Hippocampal formation (tissue), 2 donors: ENCODE measurements around the gene DMTF1.
"Not testable (repeated sequence)": the region's sequence is repeated elsewhere in the genome, so short reads cannot be mapped to it uniquely, and the experiment has no call there.

Source experiments
- DNase-seq, 2 donors: peaks; one replicate each; lab custom pipeline; 2025; lab: John Stamatoyannopoulos, UW

DMTF1 gene

GRCh38 chr7:87225696-87226095 lies 73.4 kb downstream of the DMTF1 start:
- DNase-seq: no peak

- DNase-seq: no peak
Observed at GRCh38 chr7:87226495-87226894, 74.2 kb downstream of the DMTF1 start.

DNA sequence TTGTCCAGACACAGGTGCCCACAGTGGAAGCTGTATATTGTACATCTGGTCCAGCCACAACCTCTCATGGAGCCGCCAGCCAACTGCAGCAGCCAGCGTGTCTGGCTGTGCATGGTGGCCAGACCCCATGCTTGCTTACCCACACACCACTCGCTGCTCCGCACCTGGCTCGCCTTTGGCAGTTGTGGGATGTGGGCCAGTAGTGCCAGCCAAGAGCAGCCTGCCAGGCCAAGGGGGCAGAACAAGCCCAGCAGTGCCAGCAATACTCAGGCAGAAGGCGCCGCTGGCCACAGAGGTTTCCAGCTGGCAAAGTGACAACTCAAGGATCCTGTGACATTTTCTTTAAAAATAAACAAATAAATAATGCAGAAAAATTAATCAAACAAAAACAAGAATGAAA lies 79.0 kb downstream of the DMTF1 start:
- peak in 1 of 2 donors; percentile 9 for DNase-seq

GRCh38 chr7:87231711-87232110 lies 79.5 kb downstream of the DMTF1 start:
- DNase-seq: peak; percentile 4 to 36

DNA sequence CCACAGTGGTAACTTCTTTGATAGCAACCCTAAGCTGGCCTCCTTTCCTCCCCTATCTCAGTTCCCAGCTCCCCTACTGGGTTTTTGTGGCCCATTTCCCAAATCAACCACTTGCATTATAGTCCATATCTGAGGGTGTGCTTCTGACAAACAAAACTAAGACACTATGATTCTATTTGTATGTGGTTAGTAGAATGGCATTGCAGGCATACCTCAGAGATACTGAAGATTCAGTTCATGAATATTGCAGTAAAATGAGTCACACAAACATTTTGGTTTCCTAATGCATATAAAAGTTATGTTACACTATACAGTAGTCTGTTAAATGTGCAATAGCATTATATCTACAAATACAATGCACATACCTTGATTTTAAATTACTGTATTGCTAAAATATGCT lies 82.7 kb downstream of the DMTF1 start:
- no peak for DNase-seq

DNA sequence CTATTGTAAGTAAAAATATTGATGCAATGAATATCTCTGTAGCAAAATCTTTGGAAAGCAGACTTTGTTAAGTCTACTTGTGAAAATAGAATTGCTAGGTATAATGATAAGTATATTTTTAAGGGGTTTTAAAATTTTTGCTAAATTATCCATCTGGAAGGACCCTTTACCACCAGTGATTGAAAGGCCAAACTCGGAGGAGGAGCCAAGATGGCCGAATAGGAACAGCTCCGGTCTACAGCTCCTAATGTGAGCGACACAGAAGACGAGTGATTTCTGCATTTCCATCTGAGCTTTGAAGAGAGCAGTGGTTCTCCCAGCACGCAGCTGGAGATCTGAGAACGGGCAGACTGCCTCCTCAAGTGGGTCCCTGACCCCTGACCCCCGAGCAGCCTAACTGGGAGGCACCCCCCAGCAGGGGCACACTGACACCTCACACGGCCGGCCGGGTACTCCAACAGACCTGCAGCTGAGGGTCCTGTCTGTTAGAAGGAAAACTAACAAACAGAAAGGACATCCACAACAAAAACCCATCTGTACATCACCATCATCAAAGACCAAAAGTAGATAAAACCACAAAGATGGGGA lies 86.3 kb downstream of the DMTF1 start:
- not testable (repeated sequence) for DNase-seq

- DNase-seq: not testable (repeated sequence)
Observed at GRCh38 chr7:87245671-87246070, 93.4 kb downstream of the DMTF1 start.
